Keratinocyte (primary cell): ENCODE measurements around the gene EPHB4.

Source experiments
- CTCF ChIP-seq, 3 experiments: IDR thresholded peaks in 1 of 3; conservative IDR thresholded peaks in 1 of 3; optimal IDR thresholded peaks in 1 of 3; 2 replicates in 2 of 3; 3 replicates in 1 of 3; pipeline versions ENCODE3 to v1.5.1; 2011; ENCODE audit warnings: low read length in 3 of 3, mild to moderate bottlenecking in 3 of 3, moderate library complexity in 2 of 3, control low read depth in 1 of 3, inconsistent platforms in 1 of 3; ENCODE audit not compliant: insufficient read depth in 2 of 3; ENCODE audit errors: extremely low read depth in 1 of 3
- EZH2 ChIP-seq: IDR thresholded peaks from one replicate; pipeline ENCODE4 v1.6.1; 2012; ENCODE audit warnings: inconsistent platforms, mild to moderate bottlenecking, low read length, moderate library complexity

GRCh38 chr7:100874577-100875355 lies 47.4 kb upstream of the EPHB4 start, which contains the start of gene SRRT:
- TF ChIP-seq CTCF (optimal IDR thresholded peaks at IDR 0.05 in 1 of 3, IDR thresholded peaks at IDR 0.05 in 1 of 3, conservative IDR thresholded peaks at IDR 0.05 in 1 of 3; ENCODE audit: extremely low read depth in 1 of 3, insufficient read depth in 2 of 3, low read length in 3 of 3) (peak in 1 of 3 experiments; percentile 41), EZH2 (no peak)
